Measurements from ENCODE around the gene UQCC5.

UQCC5 gene

GRCh38 chr3:52536112-52536368, 365 bp upstream of the UQCC5 start:
- no peak for DNase-seq

DNA sequence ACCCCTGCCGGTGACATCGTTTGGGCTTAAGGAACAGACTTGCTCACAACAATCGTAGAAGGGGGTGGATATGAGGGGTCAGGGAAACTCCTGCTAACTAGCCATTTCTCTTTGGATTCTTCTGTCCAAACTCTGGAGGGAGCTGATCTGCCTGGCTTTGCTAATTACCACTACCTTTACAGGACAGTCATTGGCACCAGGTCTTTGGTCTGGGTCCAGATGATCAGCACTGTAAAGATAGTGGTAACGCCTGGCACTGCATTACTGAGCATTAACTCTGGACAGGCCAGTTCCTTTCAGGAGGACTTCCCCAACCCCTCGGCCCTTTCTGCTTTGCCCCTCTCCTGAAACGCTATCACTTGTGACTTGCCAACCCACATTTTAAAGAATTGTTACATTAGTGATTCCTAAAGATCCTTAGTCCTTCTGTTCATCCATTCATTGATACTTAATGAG, 788 bp downstream of the UQCC5 start:
- no peak for DNase-seq

- no peak for DNase-seq
Observed at GRCh38 chr3:52537726-52538421, 1.5 kb downstream of the UQCC5 start.

- DNase-seq = no peak
Observed at GRCh38 chr3:52539010-52539653, 2.7 kb downstream of the UQCC5 start.

- DNase-seq = no peak
Observed at GRCh38 chr3:52541050-52541449, 4.6 kb downstream of the UQCC5 start.

DNA sequence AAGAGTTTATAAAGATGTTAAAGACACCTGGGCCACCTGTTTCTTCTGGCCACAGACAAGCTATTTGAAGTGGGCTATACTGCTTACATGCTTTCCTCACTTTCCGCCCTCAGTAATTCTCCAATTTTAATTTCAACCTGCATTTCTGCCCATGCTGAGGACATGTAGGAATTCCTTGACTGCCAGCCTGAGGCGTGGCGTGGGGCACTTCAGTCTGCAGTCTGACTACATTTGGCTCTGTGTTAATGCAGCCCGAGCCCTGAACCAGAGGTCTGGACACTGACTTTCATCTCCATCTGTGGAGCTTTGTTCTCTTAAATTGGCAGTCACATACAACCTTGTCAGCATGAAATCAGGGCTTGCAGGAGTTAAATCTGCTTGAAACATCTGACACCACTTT, 8.5 kb downstream of the UQCC5 start:
- DNase-seq = no peak

GRCh38 chr3:52546111-52546901, 9.9 kb downstream of the UQCC5 start:
- no peak for DNase-seq

DNA sequence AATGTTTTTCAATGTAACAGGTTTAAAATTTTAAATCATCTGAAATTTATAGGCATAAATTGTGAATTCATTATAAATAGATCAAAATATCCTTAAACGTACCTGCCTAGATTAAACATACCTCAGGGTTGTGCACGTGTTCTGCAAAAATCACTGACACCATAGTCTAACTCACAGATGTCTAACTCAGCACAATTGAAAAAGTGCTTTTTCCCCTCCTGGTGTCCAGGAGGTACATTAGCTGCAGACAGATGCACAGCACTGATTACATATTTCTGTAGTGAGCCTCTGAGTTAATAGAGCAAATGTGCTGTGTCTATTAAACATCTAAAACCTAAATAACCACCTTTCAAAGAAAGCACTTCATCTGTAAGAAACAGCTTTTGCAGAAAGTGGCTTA, 10.7 kb downstream of the UQCC5 start:
- no peak for DNase-seq

GRCh38 chr3:52551118-52551517, 14.7 kb downstream of the UQCC5 start:
- DNase-seq = no peak

DNA sequence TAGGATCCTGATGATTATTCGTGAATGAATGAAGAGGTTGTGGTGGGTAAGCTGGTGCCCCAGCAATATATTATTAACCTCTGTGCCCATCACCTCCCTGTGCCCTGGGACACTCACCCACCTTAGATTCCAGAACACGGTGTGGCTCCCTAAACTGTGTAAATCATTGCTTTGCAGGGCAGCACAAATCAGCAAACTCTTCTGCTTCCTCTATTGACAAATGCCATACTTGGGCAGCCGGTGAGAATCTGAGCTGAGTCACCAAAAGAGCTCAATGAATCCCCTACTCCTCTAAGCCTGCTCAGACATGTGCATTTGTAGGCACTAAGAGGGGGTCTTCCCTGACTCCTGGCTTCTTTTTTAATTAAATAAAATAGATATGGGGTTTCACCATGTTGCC, 15.7 kb downstream of the UQCC5 start:
- DNase-seq = no peak

DNA sequence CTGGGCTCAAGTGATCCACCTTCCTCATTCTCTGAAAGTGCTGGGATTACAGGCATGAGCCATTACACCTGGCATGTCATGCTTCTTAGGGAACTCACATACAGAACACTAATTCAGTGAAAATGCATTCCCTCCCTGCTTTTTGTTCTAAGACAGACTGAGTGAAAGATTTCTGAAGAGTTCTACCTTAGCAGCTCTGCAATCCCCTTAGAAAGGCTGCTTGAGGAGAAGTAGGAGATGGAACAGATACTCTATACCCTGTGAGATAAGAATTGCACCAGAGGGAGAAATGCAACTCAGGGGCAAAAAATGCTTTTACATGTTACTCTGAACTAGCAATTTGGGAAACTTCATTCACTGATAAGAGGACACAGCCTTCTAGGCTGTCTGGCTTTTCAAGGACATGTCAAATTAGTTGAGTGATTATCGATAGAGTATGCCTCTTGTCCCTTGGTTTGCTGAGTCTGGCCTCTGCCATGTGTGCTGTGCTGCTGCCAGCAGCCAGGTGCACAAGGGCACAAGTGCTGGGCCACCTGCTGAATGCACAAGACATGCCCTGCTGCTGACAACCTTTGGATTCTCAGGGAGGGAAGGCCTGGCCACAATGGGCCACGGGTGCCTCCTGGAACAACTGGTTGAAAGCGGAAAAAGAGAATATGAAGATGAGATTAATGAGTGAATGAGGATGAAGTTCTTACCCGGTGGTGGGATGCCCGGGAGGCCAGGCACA, 17.8 kb downstream of the UQCC5 start:
- DNase-seq = no peak

GRCh38 chr3:52555056-52555455, 18.7 kb downstream of the UQCC5 start:
- no peak for DNase-seq

DNA sequence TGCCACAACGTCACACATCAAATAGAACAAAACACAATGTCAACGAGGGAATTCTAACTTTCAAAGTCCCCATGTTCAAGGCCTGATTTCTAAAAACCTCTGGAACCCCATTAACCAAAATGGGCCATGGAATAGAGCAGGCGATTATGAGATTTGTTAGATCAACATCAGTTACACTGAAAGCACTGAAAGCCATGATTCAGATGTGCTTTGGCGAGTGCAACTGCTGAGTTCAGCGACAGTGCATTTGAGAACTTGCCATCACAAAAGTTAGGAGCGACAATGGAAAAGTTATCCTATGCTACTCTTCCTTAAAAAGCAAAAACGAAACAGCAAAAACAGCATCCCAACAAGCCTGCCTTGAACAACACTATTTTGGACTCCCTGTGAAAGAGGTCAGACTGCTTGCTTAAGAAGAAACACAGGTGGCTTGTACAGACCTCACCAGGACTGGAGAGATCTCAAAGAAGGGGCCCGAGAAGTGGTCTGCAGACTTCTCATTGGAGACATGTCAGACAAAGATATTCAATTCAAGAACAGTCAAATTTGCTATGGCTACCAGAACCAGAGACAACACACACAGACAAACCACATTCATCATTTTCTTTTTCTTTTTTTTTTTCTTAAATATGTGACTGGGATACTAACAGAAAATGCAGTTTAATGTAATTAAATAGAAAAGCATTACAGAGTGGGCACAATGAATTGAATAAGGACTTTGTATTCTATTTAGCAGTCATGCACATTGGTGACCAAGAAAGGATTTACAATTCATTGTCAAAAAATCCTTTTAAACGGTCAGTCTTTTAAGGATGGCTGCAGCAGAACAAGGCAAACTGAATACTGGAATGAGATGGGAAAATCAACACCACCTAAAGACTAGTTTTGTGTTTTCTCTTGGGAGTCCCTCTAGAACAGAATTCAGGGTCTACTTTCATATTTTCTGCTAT, 20.9 kb downstream of the UQCC5 start:
- DNase-seq = no peak

DNA sequence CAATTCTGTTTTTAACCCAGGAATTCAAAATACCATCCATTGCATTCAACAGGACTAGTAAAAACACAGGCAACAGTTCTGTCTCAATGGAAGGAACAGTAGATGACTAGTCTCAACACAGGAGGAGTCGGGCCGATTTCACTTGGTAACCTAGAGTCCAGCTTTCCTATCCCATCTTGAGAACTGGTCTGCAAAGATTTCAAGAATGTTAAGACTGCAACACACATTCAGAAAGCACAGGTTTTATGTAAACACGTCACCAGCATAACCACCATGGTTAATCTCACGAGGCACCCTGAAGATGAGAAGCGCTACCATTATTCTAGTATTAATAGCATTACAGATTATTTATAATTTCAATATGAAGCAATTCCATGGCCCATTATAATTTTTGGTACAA, 22.0 kb downstream of the UQCC5 start:
- no peak for DNase-seq

DNA sequence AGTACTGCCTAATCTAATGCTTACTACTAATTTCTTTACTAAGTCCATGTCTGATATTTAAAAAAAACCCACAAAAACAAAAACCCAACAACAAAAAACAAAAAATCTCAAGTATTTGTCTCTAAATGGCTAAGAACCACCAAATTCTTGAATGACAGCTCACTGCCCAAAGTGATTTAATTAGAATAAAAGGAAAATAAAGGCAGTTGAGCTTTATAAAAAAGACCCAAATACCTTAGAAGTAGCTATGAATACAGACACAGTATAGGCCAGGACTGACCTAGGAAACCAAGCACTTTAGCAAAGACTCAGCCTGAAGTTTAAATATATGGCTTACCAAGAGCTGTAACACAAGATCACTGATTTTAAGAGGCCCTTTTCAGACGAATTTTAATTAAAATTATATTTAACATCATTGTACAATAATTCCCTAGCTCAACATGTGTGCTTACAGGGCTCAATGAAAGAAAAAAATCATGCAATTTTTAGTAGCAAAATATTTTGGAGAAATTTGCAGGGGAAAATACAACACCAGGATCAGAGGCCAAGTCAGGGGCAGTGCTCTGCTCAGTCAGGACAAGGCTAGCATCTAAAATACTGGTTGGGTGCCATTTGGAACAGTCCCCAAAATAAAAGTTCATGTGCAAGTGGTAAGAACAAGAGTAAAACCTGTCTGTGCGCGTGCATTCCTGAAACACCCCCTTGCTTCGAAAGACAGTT, 24.8 kb downstream of the UQCC5 start:
- no peak for DNase-seq

- no peak for DNase-seq
Observed at GRCh38 chr3:52563984-52564383, 27.6 kb downstream of the UQCC5 start.

GRCh38 chr3:52568069-52568468, 31.7 kb downstream of the UQCC5 start:
- DNase-seq = no peak

- DNase-seq = no peak
Observed at GRCh38 chr3:52570076-52570475, 33.7 kb downstream of the UQCC5 start.

- no peak for DNase-seq
Observed at GRCh38 chr3:52572221-52572620, 35.8 kb downstream of the UQCC5 start.

DNA sequence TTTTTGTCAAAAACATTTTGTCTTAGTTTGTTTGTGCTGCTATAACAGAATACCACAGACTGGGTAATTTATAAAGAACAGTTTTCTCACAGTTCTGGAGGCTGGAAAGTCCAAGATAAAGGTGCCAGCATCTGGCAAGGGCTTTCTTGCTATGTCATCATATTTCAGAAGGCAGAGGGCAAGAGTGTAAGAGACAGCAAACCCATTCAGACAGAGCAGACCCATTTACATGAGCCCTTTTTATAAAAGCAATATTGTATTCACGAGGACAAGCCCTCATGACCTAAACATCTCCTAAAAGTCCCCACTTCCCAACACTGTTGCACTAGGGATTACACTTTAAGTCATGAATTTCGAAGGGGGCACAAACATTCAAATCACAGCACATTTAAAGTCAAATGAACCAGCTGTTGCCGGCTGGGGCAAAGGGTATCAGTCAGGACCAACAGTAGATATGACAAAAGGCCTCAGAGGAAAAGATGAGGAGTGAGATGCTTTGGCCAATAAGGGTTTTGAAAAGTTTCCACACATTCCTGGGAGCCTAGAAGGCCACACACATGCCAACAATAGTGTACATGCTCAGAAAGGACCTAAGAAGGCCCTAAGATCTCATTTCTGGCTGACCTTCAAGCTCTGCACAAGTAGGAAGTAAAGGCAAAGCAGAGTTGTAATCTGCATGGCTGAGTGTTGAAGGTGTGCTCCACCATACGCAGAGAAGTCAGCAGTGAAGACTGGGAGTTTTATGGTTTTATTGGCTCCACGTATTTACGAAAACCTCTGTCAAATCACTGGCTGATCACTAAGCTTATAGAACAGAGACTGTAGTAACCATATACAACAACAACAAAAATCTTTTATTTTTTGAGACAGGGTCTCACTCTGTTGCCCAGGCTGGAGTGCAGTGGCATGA, 37.9 kb downstream of the UQCC5 start:
- DNase-seq = no peak
